ENCODE measurements around the gene KLHL36. TPM values are rescaled to one million over a fixed set of nuclear protein-coding genes. Genes with fewer than 3 reads are reported as not detected.

KLHL36 gene
- total RNA-seq, 1 experiment from 2014 or later = 56.1 TPM

- no peaks in the 10 kb centered on the region; the same call in 1 of the 2 replicates for H3K4me1 Mint-ChIP-seq
These were observed 41.9 kb downstream of the KLHL36 start for GRCh38 chr16:84690088-84690819.

More at GRCh38 chr16:84690088-84690819, 41.9 kb downstream of the KLHL36 start:
- peaks cover 26% of the 10 kb centered on the region for H3K9me3 Mint-ChIP-seq
- no peak for TF ChIP-seq ERG (CRISPR knock-in tag; IDR thresholded peaks at IDR 0.05)
- TF ChIP-seq ZNF232 (CRISPR knock-in tag; IDR thresholded peaks at IDR 0.05) = no peak
- no peak for TF ChIP-seq GTF2I (CRISPR knock-in tag; conservative IDR thresholded peaks at IDR 0.05)
- TF ChIP-seq IRF1 (CRISPR knock-in tag; IDR thresholded peaks at IDR 0.05) = no peak
- TF ChIP-seq AFF4 (CRISPR knock-in tag; IDR thresholded peaks at IDR 0.05; ENCODE audit: borderline replicate concordance) = no peak
- TF ChIP-seq ATF2 (CRISPR knock-in tag; IDR thresholded peaks at IDR 0.05; ENCODE audit: borderline replicate concordance, low read depth) = no peak
- no peak for TF ChIP-seq GRHL2 (CRISPR knock-in tag; IDR thresholded peaks at IDR 0.05; ENCODE audit: insufficient replicate concordance, severe bottlenecking)
- TF ChIP-seq ZNF396 (CRISPR knock-in tag; IDR thresholded peaks at IDR 0.05; ENCODE audit: borderline replicate concordance) = no peak
- TF ChIP-seq NR2C2 (CRISPR knock-in tag; IDR thresholded peaks at IDR 0.05) = no peak
- peaks cover 4% of the 10 kb centered on the region; the same call in 1 of the 2 replicates for H3K36me3 Mint-ChIP-seq
- ChIA-PET CTCF (interaction anchor here (1.1 kb wide), 1 partner anchor 18 kb away, joined by 6 read pairs; no protein-coding TSS in a partner anchor), POLR2A (no interaction called here)
- peaks cover 3% of the 10 kb centered on the region; the same call in 1 of the 2 replicates for H3K27me3 Mint-ChIP-seq (ENCODE audit: low read depth)
- ATAC-seq = no peak
- no peak overlapping the region for H3K4me3 Mint-ChIP-seq
- no peak for DNase-seq (ENCODE audit: low spot score)
- no peak overlapping the region for H3K27ac Mint-ChIP-seq
